Prostate gland (tissue), 2 donors: ENCODE results near the gene ZMYND8. TPM values are rescaled to one million over a fixed set of nuclear protein-coding genes. Genes with fewer than 3 reads are reported as not detected.
"Not testable (repeated sequence)": the region's sequence is repeated elsewhere in the genome, so short reads cannot be mapped to it uniquely, and the experiment has no call there.

Experiments
- DNase-seq: peaks from one replicate; pipeline ENCODE4 v3.0.0-alpha.2; 2019; ENCODE audit warnings: low spot score
- H3K27ac ChIP-seq, 2 donors: fragments of 200-600 bp; sonication (generic); 2 replicates each; pipeline ENCODE4 v1.5.1; 2017 to 2019
- H3K27me3 ChIP-seq: fragments of 200-600 bp; sonication (generic); replicated peaks from 2 replicates; pipeline ENCODE4 v1.5.1; 2019; ENCODE audit not compliant: insufficient read depth
- H3K36me3 ChIP-seq, 2 donors: fragments of 200-600 bp; sonication (generic); 1 replicate in 1 of 2; 2 replicates in 1 of 2; pipeline versions ENCODE4 v1.5.1 to v1.8.1; 2017 to 2019
- H3K4me1 ChIP-seq: fragments of 200-600 bp; sonication (generic); replicated peaks from 2 replicates; pipeline ENCODE4 v1.5.1; 2019
- H3K4me3 ChIP-seq, 2 donors: fragments of 200-600 bp; sonication (generic); 2 replicates each; pipeline ENCODE4 v1.5.1; 2017 to 2019
- H3K9me3 ChIP-seq: fragments of 200-600 bp; sonication (generic); 2 replicates; pipeline ENCODE4 v1.5.1; 2017
- POLR2A ChIP-seq: fragments of 450-650 bp; IDR thresholded peaks from one replicate; pipeline ENCODE4 v1.6.1; 2016; ENCODE audit warnings: antibody characterized with exemption, mild to moderate bottlenecking
- POLR2AphosphoS5 ChIP-seq: sonication (generic); formaldehyde crosslinking; IDR thresholded peaks from one replicate; pipeline ENCODE4 v1.6.1; 2017; ENCODE audit warnings: antibody characterized with exemption
- WGBS: methylation state at CpG from one replicate; pipeline ENCODE4 v1.1.5; 2018; 5-methylcytosine and 5-hydroxymethylcytosine counted together
- intact Hi-C: fragments of 100-400 bp; cut with DNase I; formaldehyde crosslinking; loops from one replicate; pipeline ENCODE4 v1.14.2; 2022
- total RNA-seq, 2 donors: library from RNA; depleted of rRNA; stranded (reverse); fragments of >200 nt; gene quantifications; one replicate each; pipeline ENCODE4 v1.1.0, GENCODE V29; 2016
- TF ChIP-seq, protein P1 (sequence below), 4 experiments: fragments of 200-600 bp in 2 of 4; fragments of 450-650 bp in 2 of 4; sonication (generic) in 2 of 4; IDR thresholded peaks; 1 replicate in 3 of 4; 2 replicates in 1 of 4; pipeline ENCODE4 v1.5.1; 2016 to 2019; ENCODE audit warnings: antibody characterized with exemption in 4 of 4, mild to moderate bottlenecking in 2 of 4, moderate library complexity in 2 of 4

ZMYND8 gene
- total RNA-seq, 2 donors from 2014 or later: 19.9 to 70.9 TPM

DNA sequence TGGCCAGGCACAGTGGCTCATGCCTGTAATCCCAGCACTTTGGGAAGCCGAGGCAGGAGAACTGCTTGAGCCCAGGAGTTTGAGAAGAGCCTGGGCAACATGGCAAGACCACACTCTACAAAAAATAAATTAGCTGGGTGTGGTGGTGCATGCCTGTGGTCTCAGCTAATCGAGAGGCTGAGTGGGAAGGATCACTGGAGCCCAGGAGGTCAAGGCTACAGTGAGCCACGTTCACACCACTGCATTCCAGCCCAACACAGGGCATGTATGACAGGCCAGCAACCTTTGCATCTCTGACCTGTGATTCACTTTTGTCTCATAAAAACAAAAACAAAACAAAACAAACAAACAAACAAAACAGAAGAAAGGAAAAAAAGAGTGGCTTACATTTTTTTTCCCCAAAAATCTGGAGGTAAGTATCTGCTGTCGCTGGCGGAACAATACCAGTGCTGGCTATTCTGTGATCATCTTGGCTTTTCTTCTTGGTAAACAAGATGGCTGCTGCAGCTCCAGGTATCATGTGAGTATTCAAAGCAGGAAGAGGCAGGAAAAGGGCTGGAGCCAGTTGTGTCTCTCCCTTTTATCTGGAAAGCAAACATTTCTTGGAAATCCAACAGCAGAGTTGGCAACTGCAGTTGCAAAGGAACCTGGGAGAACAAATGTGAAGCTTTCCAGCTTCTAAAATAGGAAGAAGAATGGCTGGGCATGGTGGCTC is 40.4 kb upstream of the ZMYND8 start:
- no peak overlapping the region for H3K4me3 ChIP-seq
- H3K27ac ChIP-seq: no peak overlapping the region
- no peaks in the 10 kb centered on the region for H3K27me3 ChIP-seq
- H3K36me3 ChIP-seq: no peaks in the 10 kb centered on the region
- H3K4me1 ChIP-seq: no peaks in the 10 kb centered on the region
- no peak for DNase-seq
- no peak for TF ChIP-seq POLR2AphosphoS5
- TF ChIP-seq, protein P1, sequence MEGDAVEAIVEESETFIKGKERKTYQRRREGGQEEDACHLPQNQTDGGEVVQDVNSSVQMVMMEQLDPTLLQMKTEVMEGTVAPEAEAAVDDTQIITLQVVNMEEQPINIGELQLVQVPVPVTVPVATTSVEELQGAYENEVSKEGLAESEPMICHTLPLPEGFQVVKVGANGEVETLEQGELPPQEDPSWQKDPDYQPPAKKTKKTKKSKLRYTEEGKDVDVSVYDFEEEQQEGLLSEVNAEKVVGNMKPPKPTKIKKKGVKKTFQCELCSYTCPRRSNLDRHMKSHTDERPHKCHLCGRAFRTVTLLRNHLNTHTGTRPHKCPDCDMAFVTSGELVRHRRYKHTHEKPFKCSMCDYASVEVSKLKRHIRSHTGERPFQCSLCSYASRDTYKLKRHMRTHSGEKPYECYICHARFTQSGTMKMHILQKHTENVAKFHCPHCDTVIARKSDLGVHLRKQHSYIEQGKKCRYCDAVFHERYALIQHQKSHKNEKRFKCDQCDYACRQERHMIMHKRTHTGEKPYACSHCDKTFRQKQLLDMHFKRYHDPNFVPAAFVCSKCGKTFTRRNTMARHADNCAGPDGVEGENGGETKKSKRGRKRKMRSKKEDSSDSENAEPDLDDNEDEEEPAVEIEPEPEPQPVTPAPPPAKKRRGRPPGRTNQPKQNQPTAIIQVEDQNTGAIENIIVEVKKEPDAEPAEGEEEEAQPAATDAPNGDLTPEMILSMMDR (IDR thresholded peaks at IDR 0.05): no peak
- TF ChIP-seq POLR2A: no peak
- WGBS: 91% methylated on average over 5 of the region's 5 CpGs
- intact Hi-C loops: loop anchor here (10.0 kb wide), 1 partner anchor 642 kb away; no protein-coding TSS in a partner anchor
- no peaks in the 10 kb centered on the region for H3K9me3 ChIP-seq

DNA sequence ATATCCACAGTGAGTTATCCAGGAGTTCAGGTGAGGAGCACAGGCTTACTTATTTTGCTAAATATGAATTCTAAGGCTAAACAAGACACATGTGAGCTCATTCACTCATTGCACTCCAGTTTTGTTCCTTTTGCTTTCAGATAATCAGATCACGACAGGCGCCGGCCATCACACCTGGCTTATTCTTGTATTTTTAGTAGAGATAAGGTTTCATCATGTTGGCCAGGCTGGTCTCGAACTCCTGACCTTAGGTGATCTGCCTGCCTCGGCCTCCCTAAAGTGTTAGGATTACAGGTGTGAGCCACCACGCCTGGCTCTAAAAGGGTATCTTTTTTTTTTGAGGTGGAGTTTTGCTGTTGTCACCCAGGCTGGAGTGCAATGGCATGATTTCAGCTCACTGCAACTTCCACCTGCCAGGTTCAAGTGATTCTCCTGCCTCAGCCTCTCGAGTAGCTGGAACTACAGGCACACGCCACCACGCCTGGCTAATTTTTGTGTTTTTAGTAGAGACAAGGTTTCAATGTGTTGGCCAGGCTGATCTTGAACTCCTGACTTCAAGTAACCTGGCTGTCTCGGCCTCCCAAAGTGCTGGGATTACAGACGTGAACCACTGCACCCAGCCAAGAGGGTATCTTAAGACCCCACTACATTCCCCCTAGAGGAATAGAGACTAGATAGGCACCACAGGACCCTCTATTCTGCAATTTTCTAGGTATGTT is 37.5 kb upstream of the ZMYND8 start:
- intact Hi-C loops: loop anchor here (10.0 kb wide), 1 partner anchor 639 kb away; no protein-coding TSS in a partner anchor
- not testable (repeated sequence) for H3K9me3 ChIP-seq, H3K36me3 ChIP-seq, H3K4me1 ChIP-seq, H3K27ac ChIP-seq, H3K27me3 ChIP-seq, H3K4me3 ChIP-seq, DNase-seq
- WGBS: 96% methylated on average over 11 of the region's 11 CpGs

DNA sequence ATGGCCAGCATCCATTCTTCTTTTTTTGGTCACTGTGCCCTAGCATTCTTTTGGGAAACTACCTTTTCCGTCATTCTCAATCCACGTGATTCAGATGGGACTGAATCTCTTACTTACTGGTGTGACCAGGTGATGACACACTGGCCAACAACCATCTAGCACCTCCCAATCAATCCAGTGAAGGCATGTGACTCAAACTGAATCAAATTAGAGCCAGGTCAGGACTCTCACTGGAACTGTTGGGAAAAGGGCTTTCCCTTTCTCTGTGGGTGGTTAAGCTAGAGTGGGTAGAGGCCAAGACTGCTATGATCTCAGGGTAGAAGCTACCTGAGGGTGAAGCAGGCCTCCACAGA is 36.2 kb upstream of the ZMYND8 start:
- TF ChIP-seq POLR2AphosphoS5: no peak
- no peak for TF ChIP-seq POLR2A
- TF ChIP-seq, protein P1 (IDR thresholded peaks at IDR 0.05): no peak
- no peak overlapping the region for H3K4me3 ChIP-seq
- no peaks in the 10 kb centered on the region for H3K27me3 ChIP-seq
- H3K9me3 ChIP-seq: no peaks in the 10 kb centered on the region
- H3K27ac ChIP-seq: no peak overlapping the region
- DNase-seq: no peak
- intact Hi-C loops: loop anchor here (10.0 kb wide), 1 partner anchor 638 kb away; no protein-coding TSS in a partner anchor
- H3K36me3 ChIP-seq: no peaks in the 10 kb centered on the region
- WGBS: 86% methylated on average over 2 of the region's 2 CpGs
- H3K4me1 ChIP-seq: no peaks in the 10 kb centered on the region

DNA sequence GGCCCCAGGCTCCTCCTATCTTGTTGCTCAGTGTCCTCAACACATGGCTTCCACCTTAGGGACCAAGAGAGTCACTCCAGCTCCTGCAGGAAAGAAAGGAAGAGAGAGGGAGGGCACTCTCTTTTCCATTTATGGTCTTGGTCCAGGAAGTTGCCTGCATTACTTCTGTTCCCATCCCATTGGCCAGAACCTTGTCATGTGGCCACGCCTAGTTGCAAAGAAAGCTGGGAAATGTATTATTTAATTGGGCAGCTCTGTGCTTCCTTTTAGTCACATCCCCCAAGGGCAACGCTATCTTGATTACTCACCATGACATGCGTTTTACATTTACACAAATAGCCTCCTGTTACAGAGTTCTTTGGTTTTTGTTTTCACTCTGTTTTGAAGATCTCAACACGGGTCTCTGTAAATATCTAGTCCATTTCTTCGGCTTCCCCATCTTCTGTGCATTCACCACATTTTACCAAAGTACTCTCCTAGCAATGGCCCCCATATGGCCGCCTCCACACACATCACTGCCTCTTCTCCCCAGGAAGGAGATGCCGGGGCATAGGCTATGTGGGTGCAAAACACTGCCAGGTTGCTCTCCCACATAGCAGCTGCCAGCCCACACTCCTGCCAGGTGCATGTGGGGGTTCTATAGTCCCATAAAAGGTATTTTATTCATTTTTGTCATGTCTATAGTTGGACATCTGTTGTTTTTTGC is 35.7 kb upstream of the ZMYND8 start:
- 84% methylated on average over 7 of the region's 7 CpGs for WGBS
- no peak overlapping the region for H3K27ac ChIP-seq

More for the DNA sequence above, 35.7 kb upstream of the ZMYND8 start:
- Histone ChIP-seq H3K36me3 (no peaks in the 10 kb centered on the region), H3K27me3 (no peaks in the 10 kb centered on the region), H3K9me3 (no peaks in the 10 kb centered on the region), H3K4me3 (no peak overlapping the region), H3K4me1 (no peaks in the 10 kb centered on the region)
- no peak for TF ChIP-seq POLR2AphosphoS5
- TF ChIP-seq, protein P1 (IDR thresholded peaks at IDR 0.05): no peak
- no peak for TF ChIP-seq POLR2A
- DNase-seq: no peak
- intact Hi-C loops: loop anchor here (10.0 kb wide), 1 partner anchor 637 kb away; no protein-coding TSS in a partner anchor
